OCI-LY7 (cell line): ENCODE results near the gene CCDC91.

Experiments used
- CTCF ChIP-seq: fragments of 200-600 bp; sonication (generic); conservative IDR thresholded peaks from 2 replicates; pipeline ENCODE4 v1.5.1; 2014; ENCODE audit warnings: mild to moderate bottlenecking, antibody characterized with exemption, low read length, moderate library complexity, mixed read lengths
- EZH2phosphoT487 ChIP-seq: fragments of 200-600 bp; sonication (generic); IDR thresholded peaks from 2 replicates; pipeline ENCODE4 v1.6.1; 2018; ENCODE audit warnings: low read depth, borderline replicate concordance, mild to moderate bottlenecking, mixed run types, antibody characterized with exemption, low read length, moderate library complexity, mixed read lengths

DNA sequence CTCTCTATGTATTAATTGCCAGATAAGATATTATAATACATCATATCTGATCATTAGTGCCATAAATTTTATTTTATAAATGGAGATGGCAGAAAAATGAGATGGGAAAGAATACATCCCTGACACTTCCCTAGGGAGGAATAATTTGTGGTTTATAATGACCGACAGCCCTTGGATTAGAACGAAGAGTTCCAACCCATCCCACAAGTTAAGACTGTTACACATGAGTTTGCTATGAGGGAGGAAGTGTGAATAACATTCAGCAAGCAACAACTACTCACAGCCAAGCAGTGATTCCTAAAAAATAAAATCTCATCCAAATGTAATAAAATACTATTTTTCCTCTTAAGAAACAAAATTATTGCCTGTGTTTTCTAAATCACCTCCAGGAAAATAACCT lies 299.0 kb downstream of the CCDC91 start:
- TF ChIP-seq EZH2phosphoT487 (no peak), CTCF (no peak)
